Erythroblast (primary cell): ENCODE data around the gene TPO.

ENCODE experiments used
- DNase-seq, 2 experiments: peaks; one replicate each; lab custom pipeline; 2025; lab: John Stamatoyannopoulos, UW
- GATA1 ChIP-seq: IDR thresholded peaks from 2 replicates; pipeline ENCODE4 v1.6.1; 2011; ENCODE audit warnings: low read depth, mild to moderate bottlenecking, control low read depth, low read length, moderate library complexity
- POLR2A ChIP-seq: IDR thresholded peaks from 2 replicates; pipeline ENCODE4 v1.6.1; 2011; ENCODE audit warnings: mild to moderate bottlenecking, low read length

The TPO gene

GRCh38 chr2:1420746-1421480 is 7.7 kb downstream of the TPO start:
- DNase-seq, result no peak
- TF ChIP-seq GATA1 (no peak), POLR2A (no peak)

- TF ChIP-seq GATA1 (no peak), POLR2A (no peak)
- DNase-seq, result no peak
These were observed 8.5 kb downstream of the TPO start for GRCh38 chr2:1421731-1422130.

DNA sequence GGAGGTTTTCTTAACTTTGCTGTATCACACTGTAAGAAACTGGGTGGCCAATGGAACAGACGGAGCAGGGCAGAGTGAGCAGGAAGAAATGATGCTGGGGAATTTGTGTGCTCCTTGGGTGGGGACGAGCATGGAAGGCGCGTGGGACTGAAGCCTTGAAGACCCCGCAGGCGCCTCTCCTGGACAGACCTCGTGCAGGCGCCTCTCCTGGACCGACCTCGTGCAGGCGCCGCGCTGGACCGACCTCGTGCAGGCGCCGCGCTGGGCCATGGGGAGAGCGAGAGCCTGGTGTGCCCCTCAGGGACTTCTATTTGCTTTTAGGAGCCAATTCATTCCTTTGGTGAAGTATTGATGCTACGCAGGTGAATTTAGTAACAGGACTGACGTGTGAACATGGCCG is 8.9 kb downstream of the TPO start:
- no peak for DNase-seq
- TF ChIP-seq GATA1 (no peak), POLR2A (no peak)

- no peak for TF ChIP-seq GATA1
- no peak for TF ChIP-seq POLR2A
- no peak for DNase-seq
These were observed 9.5 kb downstream of the TPO start for GRCh38 chr2:1422716-1423285.

GRCh38 chr2:1427086-1427485 is 13.8 kb downstream of the TPO start:
- no peak for DNase-seq
- TF ChIP-seq POLR2A, result no peak
- TF ChIP-seq GATA1, result no peak

GRCh38 chr2:1429895-1430294 is 16.6 kb downstream of the TPO start:
- TF ChIP-seq POLR2A (no peak), GATA1 (no peak)
- DNase-seq, result no peak

GRCh38 chr2:1430491-1430890 is 17.2 kb downstream of the TPO start:
- TF ChIP-seq POLR2A (no peak), GATA1 (no peak)
- DNase-seq, result no peak

- no peak for TF ChIP-seq POLR2A
- no peak for TF ChIP-seq GATA1
- DNase-seq, result no peak
These were observed 18.7 kb downstream of the TPO start for GRCh38 chr2:1431886-1432400.

DNA sequence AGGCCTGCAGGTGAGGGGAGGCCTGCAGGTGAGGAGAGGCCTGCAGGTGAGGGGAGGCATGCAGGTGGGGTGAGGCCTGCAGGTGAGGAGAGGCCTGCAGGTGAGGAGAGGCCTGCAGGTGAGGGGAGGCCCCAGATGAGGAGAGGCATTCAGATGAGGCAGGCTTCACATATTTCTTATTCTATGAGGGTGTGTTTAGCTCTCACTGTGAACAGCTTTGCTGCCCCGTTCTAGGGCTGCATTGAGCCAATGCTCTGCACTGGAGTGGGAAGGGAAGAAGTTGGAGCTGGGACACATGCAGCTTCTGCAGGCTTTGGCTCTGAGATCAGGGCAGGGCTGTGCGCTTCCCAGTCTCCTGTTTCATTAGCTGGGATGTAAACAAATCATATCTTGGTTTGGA is 19.5 kb downstream of the TPO start:
- no peak for TF ChIP-seq POLR2A
- no peak for TF ChIP-seq GATA1
- no peak for DNase-seq

DNA sequence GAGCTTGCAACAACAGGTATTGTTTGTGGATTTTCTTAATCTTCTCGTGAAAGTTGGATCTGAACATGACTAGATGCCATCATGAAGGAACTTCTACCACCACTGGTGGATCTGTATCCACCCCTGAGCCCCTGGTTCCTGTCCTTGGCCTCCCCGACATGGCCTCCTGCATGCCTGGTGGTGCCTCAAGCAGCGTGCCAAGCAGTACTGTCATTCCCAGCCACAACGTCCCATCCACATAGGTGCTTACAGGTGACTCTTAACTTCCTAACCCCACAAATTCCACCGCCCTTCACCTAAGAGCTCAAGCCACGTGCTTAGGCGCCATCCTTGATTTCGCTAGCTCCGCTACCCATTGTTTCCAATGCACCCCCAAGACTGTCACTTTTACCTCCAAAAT is 23.1 kb downstream of the TPO start:
- TF ChIP-seq POLR2A (no peak), GATA1 (no peak)
- DNase-seq, result no peak

GRCh38 chr2:1437101-1437500 is 23.8 kb downstream of the TPO start:
- no peak for DNase-seq
- no peak for TF ChIP-seq POLR2A
- no peak for TF ChIP-seq GATA1

GRCh38 chr2:1437537-1437936 is 24.3 kb downstream of the TPO start:
- TF ChIP-seq POLR2A, result no peak
- TF ChIP-seq GATA1, result no peak
- no peak for DNase-seq

- DNase-seq, result no peak
- TF ChIP-seq POLR2A (no peak), GATA1 (no peak)
These were observed 25.7 kb downstream of the TPO start for GRCh38 chr2:1438972-1439371.

GRCh38 chr2:1440581-1440980 is 27.3 kb downstream of the TPO start:
- TF ChIP-seq GATA1, result no peak
- TF ChIP-seq POLR2A, result no peak
- DNase-seq, result no peak
